HCT116 (cell line): Measurements from ENCODE around the gene MAST4. TPM values are rescaled to one million over a fixed set of nuclear protein-coding genes. Genes with fewer than 3 reads are reported as not detected.

Source experiments
- ATAC-seq: fragments of 200-7000 bp; cut with Tn5 transposase; 2 replicates; pipeline ENCODE4 v1.9.1; 2020; ENCODE audit warnings: mild to moderate bottlenecking, moderate library complexity
- BruUV-seq: library from RNA; stranded (reverse); fragments of 400-500 nt; replicated peaks from 2 replicates; lab custom pipeline; 2021; lab: Mats Ljungman, UMichigan
- CTCF ChIA-PET: fragments of 300-600 bp; sonication (Branson Sonifier 250); formaldehyde crosslinking; loops from one replicate; lab custom pipeline; 2021; ENCODE audit warnings: antibody characterized with exemption; lab: Charles Lee
- POLR2A ChIA-PET: fragments of 300-600, 350-600 bp; sonication (Branson Sonifier 250); formaldehyde crosslinking; loops from one replicate; lab custom pipeline; 2021; ENCODE audit warnings: antibody characterized with exemption; lab: Charles Lee
- RAD21 ChIA-PET, 2 experiments: fragments of 300-600 bp; sonication (Branson Sonifier 250); formaldehyde crosslinking; loops; one replicate each; lab custom pipeline; 2023; ENCODE audit warnings: low total read pairs in 2 of 2; ENCODE audit not compliant: uncharacterized antibody in 2 of 2, unreplicated experiment in 2 of 2, low non-redundant PET in 1 of 2; lab: Charles Lee
- DNase-seq: peaks from one replicate; pipeline ENCODE4 v3.0.0-alpha.2; 2010; ENCODE audit warnings: low read depth, low spot score
- H2AFZ ChIP-seq: fragments of 200-600 bp; shearing (Covaris generic), sonication (generic); 2 replicates; pipeline ENCODE4 v1.6.1; 2017; ENCODE audit warnings: low read depth, mixed run types, mixed read lengths, antibody characterized with exemption, low read length; ENCODE audit not compliant: poor library complexity, severe bottlenecking
- H3K27ac ChIP-seq: 2 replicates; pipeline ENCODE4 v1.5.1; 2012; ENCODE audit warnings: low read depth, low read length
- H3K27me3 ChIP-seq: fragments of 200-600 bp; sonication (generic); 2 replicates; pipeline ENCODE4 v1.6.1; 2016; ENCODE audit warnings: mixed run types, low read length, mixed read lengths; ENCODE audit not compliant: insufficient read depth
- H3K36me3 ChIP-seq, 2 experiments: fragments of 200-500 bp in 1 of 2; fragments of 200-600 bp in 1 of 2; sonication (Bioruptor generic) in 1 of 2; sonication (generic) in 1 of 2; 2 replicates each; pipeline versions ENCODE4 v1.5.1 to v1.6.1; 2014 to 2016; ENCODE audit warnings: low read length in 2 of 2, inconsistent platforms in 1 of 2, mixed read lengths in 1 of 2, mixed run types in 1 of 2; ENCODE audit not compliant: insufficient read depth in 2 of 2, control insufficient read depth in 1 of 2
- H3K4me1 ChIP-seq, 2 experiments: fragments of 200-600 bp in 1 of 2; sonication (generic) in 1 of 2; 2 replicates each; pipeline versions ENCODE4 v1.5.1 to v1.6.1; 2012 to 2017; ENCODE audit warnings: low read length in 2 of 2, inconsistent platforms in 1 of 2, mild to moderate bottlenecking in 1 of 2, mixed read lengths in 1 of 2, mixed run types in 1 of 2, moderate library complexity in 1 of 2; ENCODE audit not compliant: insufficient read depth in 2 of 2, control insufficient read depth in 1 of 2
- H3K4me2 ChIP-seq: fragments of 200-600 bp; sonication (generic); 2 replicates; pipeline ENCODE4 v1.6.1; 2017; ENCODE audit warnings: mixed run types, low read length, mixed read lengths
- H3K4me3 ChIP-seq, 2 experiments: fragments of 200-600 bp in 1 of 2; sonication (generic) in 1 of 2; replicated peaks in 1 of 2; 2 replicates each; pipeline ENCODE4 v1.5.1; 2011 to 2016; ENCODE audit warnings: low read length in 2 of 2, control low read depth in 1 of 2, low read depth in 1 of 2, mild to moderate bottlenecking in 1 of 2, mixed read lengths in 1 of 2, mixed run types in 1 of 2
- H3K79me2 ChIP-seq: fragments of 200-600 bp; sonication (generic); 2 replicates; pipeline ENCODE4 v1.6.1; 2017; ENCODE audit warnings: mild to moderate bottlenecking, mixed run types, low read length, moderate library complexity, mixed read lengths; ENCODE audit not compliant: insufficient read depth
- H3K9ac ChIP-seq: fragments of 200-600 bp; sonication (generic); 2 replicates; pipeline ENCODE4 v1.6.1; 2016; ENCODE audit warnings: low read length, mixed read lengths
- H3K9me2 ChIP-seq: fragments of 200-600 bp; sonication (generic), shearing (Covaris generic); 2 replicates; pipeline ENCODE4 v1.6.1; 2017; ENCODE audit warnings: mixed run types, mild to moderate bottlenecking, moderate library complexity; ENCODE audit not compliant: insufficient read depth
- H3K9me3 ChIP-seq, 2 experiments: fragments of 200-500 bp in 1 of 2; fragments of 200-600 bp in 1 of 2; sonication (Bioruptor generic) in 1 of 2; sonication (generic) in 1 of 2; 2 replicates each; pipeline ENCODE4 v1.6.1; 2014 to 2017; ENCODE audit warnings: low read length in 2 of 2, mixed read lengths in 2 of 2, inconsistent platforms in 1 of 2, low read depth in 1 of 2, mild to moderate bottlenecking in 1 of 2, mixed run types in 1 of 2, moderate library complexity in 1 of 2; ENCODE audit not compliant: control insufficient read depth in 1 of 2, insufficient read depth in 1 of 2
- H4K20me1 ChIP-seq: fragments of 200-600 bp; sonication (generic), shearing (Covaris generic); 2 replicates; pipeline ENCODE4 v1.6.1; 2017; ENCODE audit warnings: mixed run types, mild to moderate bottlenecking, moderate library complexity; ENCODE audit not compliant: insufficient read depth
- CBX3 ChIP-seq: IDR thresholded peaks from 2 replicates; pipeline ENCODE4 v1.6.1; 2012; ENCODE audit warnings: low read depth
- CEBPB ChIP-seq: IDR thresholded peaks from 2 replicates; pipeline ENCODE4 v1.6.1; 2012; ENCODE audit warnings: low read depth
- CTCF ChIP-seq, 3 experiments: fragments of 200-600 bp in 1 of 3; sonication (generic) in 1 of 3; IDR thresholded peaks in 2 of 3; conservative IDR thresholded peaks in 1 of 3; 2 replicates each; pipeline ENCODE4 v1.5.1; 2012 to 2017; ENCODE audit warnings: low read depth in 2 of 3, low read length in 2 of 3, antibody characterized with exemption in 1 of 3, borderline replicate concordance in 1 of 3, control low read depth in 1 of 3, mild to moderate bottlenecking in 1 of 3, mixed read lengths in 1 of 3, mixed run types in 1 of 3, moderate library complexity in 1 of 3; ENCODE audit not compliant: insufficient read depth in 1 of 3
- EGR1 ChIP-seq: IDR thresholded peaks from 2 replicates; pipeline ENCODE4 v1.6.1; 2012; ENCODE audit warnings: low read depth
- EZH2phosphoT487 ChIP-seq: fragments of 200-600 bp; IDR thresholded peaks from 2 replicates; pipeline ENCODE4 v1.6.1; 2018; ENCODE audit warnings: antibody characterized with exemption, borderline replicate concordance
- MAX ChIP-seq: IDR thresholded peaks from 2 replicates; pipeline ENCODE4 v1.6.1; 2012
- RAD21 ChIP-seq: IDR thresholded peaks from 2 replicates; pipeline ENCODE4 v1.6.1; 2012; ENCODE audit warnings: low read depth, mild to moderate bottlenecking
- REST ChIP-seq: IDR thresholded peaks from 2 replicates; pipeline ENCODE4 v1.6.1; 2012; ENCODE audit warnings: low read depth
- SIN3A ChIP-seq: IDR thresholded peaks from 2 replicates; pipeline ENCODE4 v1.6.1; 2012; ENCODE audit warnings: low read depth
- TCF7L2 ChIP-seq: IDR thresholded peaks from 2 replicates; pipeline ENCODE4 v1.7.0; 2011; ENCODE audit warnings: borderline replicate concordance, inconsistent platforms; ENCODE audit not compliant: insufficient read depth, insufficient read length; ENCODE audit errors: extremely low read depth
- YY1 ChIP-seq: IDR thresholded peaks from 2 replicates; pipeline ENCODE4 v1.6.1; 2011; ENCODE audit warnings: low read length, low read depth, moderate library complexity, mild to moderate bottlenecking; ENCODE audit not compliant: insufficient replicate concordance; ENCODE audit errors: extremely low read depth
- ZFX ChIP-seq: fragments of 450-650 bp; IDR thresholded peaks from 2 replicates; pipeline ENCODE4 v1.6.1; 2017
- ZNF274 ChIP-seq: fragments of 200-500 bp; sonication (Bioruptor generic); IDR thresholded peaks from 2 replicates; pipeline ENCODE4 v1.6.1; 2014; ENCODE audit warnings: mild to moderate bottlenecking, low read depth, low read length, inconsistent platforms
- intact Hi-C: fragments of 100-400 bp; cut with micrococcal nuclease; formaldehyde crosslinking; loops from 2 replicates; pipeline ENCODE4 v1.10.0; 2022
- total RNA-seq: library from RNA; stranded (reverse); gene quantifications from one replicate; pipeline ENCODE4 v1.2.1, GENCODE V29; 2021; ENCODE audit not compliant: unreplicated experiment
- TF ChIP-seq, protein P1 (sequence below): IDR thresholded peaks from 2 replicates; pipeline ENCODE4 v1.6.1; 2011; ENCODE audit warnings: mild to moderate bottlenecking, low read length, moderate library complexity; ENCODE audit not compliant: insufficient replicate concordance; ENCODE audit errors: extremely low read depth
- TF ChIP-seq, protein P2 (sequence below): IDR thresholded peaks from 2 replicates; pipeline ENCODE4 v1.6.1; 2012

MAST4 gene
- total RNA-seq, 1 experiment from 2014 or later = 1.1 TPM

DNA sequence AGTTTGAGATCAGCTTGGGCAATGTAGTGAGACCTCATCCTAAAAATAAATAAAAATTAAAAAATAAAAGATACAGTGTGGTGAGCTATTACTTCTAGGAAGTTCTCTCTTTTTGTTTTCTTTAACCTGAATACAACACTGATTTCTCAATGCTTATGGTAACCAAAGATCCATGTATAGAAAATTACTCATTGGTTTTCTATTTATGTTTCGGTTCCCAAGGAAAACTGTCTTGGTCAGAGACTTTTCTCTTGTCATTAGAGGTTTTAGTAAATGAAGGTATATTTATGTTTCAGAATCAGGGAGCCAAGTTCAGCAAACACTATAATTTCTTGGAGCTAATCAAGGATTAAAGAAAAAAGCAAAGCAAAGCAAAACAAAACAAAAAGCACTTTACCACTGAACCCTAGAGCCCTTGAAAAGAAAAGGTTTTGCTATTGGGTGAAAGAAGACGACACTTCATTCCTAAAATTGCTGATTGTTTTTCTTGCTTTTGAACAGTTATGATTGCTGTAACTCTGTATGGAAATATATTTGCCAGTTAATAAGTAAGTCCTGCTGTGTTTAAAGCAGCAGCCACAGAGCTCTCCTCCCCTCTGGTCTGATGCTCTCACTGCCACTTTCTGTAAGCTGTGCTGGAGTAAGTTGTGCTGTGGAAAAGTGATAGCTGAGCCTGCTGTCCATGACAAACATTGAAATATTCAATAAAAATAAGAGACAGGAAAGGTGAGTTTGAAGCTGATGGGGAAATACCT lies 302.2 kb downstream of the MAST4 start:
- no peak overlapping the region for H3K9ac ChIP-seq
- no peaks in the 10 kb centered on the region for H3K36me3 ChIP-seq
- no peaks in the 10 kb centered on the region for H3K9me3 ChIP-seq
- no peak overlapping the region for H3K4me3 ChIP-seq
- no peaks in the 10 kb centered on the region for H3K9me2 ChIP-seq
- intact Hi-C loops = no loop called here
- peaks cover 44% of the 10 kb centered on the region for H3K27me3 ChIP-seq
- H3K4me2 ChIP-seq = no peak overlapping the region
- CTCF ChIA-PET = interaction anchor here (1.3 kb wide), 1 partner anchor 592 kb away, joined by 3 read pairs; no protein-coding TSS in a partner anchor
- RAD21 ChIA-PET = no interaction called here
- H3K4me1 ChIP-seq = no peaks in the 10 kb centered on the region
- no peak overlapping the region for H3K27ac ChIP-seq
- POLR2A ChIA-PET = no interaction called here
- no peak overlapping the region for H2AFZ ChIP-seq
- no peak for DNase-seq
- TF ChIP-seq CEBPB (no peak), YY1 (no peak), MAX (no peak), SIN3A (no peak), RAD21 (no peak), TCF7L2 (no peak), ZFX (no peak), CBX3 (no peak), ZNF274 (no peak), REST (no peak), EZH2phosphoT487 (no peak), EGR1 (no peak), CTCF (IDR thresholded peaks at IDR 0.05 in 2 of 3, conservative IDR thresholded peaks at IDR 0.05 in 1 of 3; ENCODE audit: borderline replicate concordance in 1 of 3, insufficient read depth in 1 of 3, low read depth in 2 of 3, low read length in 2 of 3) (no peak)
- TF ChIP-seq, protein P1, sequence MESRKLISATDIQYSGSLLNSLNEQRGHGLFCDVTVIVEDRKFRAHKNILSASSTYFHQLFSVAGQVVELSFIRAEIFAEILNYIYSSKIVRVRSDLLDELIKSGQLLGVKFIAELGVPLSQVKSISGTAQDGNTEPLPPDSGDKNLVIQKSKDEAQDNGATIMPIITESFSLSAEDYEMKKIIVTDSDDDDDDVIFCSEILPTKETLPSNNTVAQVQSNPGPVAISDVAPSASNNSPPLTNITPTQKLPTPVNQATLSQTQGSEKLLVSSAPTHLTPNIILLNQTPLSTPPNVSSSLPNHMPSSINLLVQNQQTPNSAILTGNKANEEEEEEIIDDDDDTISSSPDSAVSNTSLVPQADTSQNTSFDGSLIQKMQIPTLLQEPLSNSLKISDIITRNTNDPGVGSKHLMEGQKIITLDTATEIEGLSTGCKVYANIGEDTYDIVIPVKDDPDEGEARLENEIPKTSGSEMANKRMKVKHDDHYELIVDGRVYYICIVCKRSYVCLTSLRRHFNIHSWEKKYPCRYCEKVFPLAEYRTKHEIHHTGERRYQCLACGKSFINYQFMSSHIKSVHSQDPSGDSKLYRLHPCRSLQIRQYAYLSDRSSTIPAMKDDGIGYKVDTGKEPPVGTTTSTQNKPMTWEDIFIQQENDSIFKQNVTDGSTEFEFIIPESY = no peak
- TF ChIP-seq, protein P2, sequence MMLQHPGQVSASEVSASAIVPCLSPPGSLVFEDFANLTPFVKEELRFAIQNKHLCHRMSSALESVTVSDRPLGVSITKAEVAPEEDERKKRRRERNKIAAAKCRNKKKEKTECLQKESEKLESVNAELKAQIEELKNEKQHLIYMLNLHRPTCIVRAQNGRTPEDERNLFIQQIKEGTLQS = no peak
- TF ChIP-seq, all 23 proteins: peak for 0
- no peaks in the 10 kb centered on the region for H4K20me1 ChIP-seq
- no peaks in the 10 kb centered on the region for H3K79me2 ChIP-seq
- ATAC-seq = no peak
- BruUV-seq = no TSS peak
